ENCODE data around the gene ERBIN. TPM values are rescaled to one million over a fixed set of nuclear protein-coding genes. Genes with fewer than 3 reads are reported as not detected.

The ERBIN gene
- total and polyA plus RNA-seq, 2 of the 4 experiments (the other 2 are of a cell fraction) = 25.8 to 70.1 TPM

GRCh38 chr5:65906256-65906655 is 20.1 kb upstream of the ERBIN start:
- Histone ChIP-seq H2BK20ac (ENCODE audit: low read depth, low read length) (no peak overlapping the region), H3K4me3 (ENCODE audit: insufficient read depth, low read depth, low read length) (no peak overlapping the region), H3K79me1 (ENCODE audit: low read depth in 1 of 2, low read length in 2 of 2) (no peaks in the 10 kb centered on the region), H3K18ac (ENCODE audit: low read depth, low read length) (no peak overlapping the region), H3K9me3 (ENCODE audit: control insufficient read depth, insufficient read depth, low read length) (no peaks in the 10 kb centered on the region), H3K9ac (ENCODE audit: low read depth, low read length) (no peak overlapping the region), H4K5ac (ENCODE audit: low read depth, low read length) (no peak overlapping the region), H2BK15ac (ENCODE audit: low read depth, low read length) (no peak overlapping the region), H3K23ac (ENCODE audit: low read depth, low read length) (no peak overlapping the region), H4K20me1 (ENCODE audit: insufficient read depth, low read length) (no peaks in the 10 kb centered on the region), H4K8ac (ENCODE audit: low read depth in 2 of 2, low read length in 2 of 2) (no peak overlapping the region), H3K36me3 (ENCODE audit: control insufficient read depth, insufficient read depth, low read length) (no peaks in the 10 kb centered on the region), H3K4me2 (ENCODE audit: low read depth, low read length) (no peak overlapping the region), H4K91ac (ENCODE audit: insufficient read depth, low read depth, low read length) (no peak overlapping the region), H2BK120ac (ENCODE audit: low read depth, low read length) (no peak overlapping the region), H3K14ac (replicated peaks; ENCODE audit: low read depth, low read length) (no peak overlapping the region), H3K4ac (ENCODE audit: low read depth, low read length) (no peak overlapping the region), H3K4me1 (ENCODE audit: control insufficient read depth, insufficient read depth, low read length) (no peaks in the 10 kb centered on the region), H3K27ac (ENCODE audit: insufficient read depth, low read length) (no peak overlapping the region), H3K9me1 (ENCODE audit: insufficient read depth, low read length) (no peaks in the 10 kb centered on the region), H2AK5ac (ENCODE audit: low read depth, low read length) (no peak overlapping the region), H2BK5ac (ENCODE audit: low read depth, low read length, poor library complexity, severe bottlenecking) (no peak overlapping the region), H3K56ac (ENCODE audit: extremely low read depth, insufficient read depth, low read length) (no peak overlapping the region), H3K27me3 (ENCODE audit: control insufficient read depth, insufficient read depth, low read length) (no peaks in the 10 kb centered on the region), H2AFZ (replicated peaks; ENCODE audit: low read length, poor library complexity) (no peak overlapping the region), H2AK9ac (replicated peaks; ENCODE audit: low read depth, low read length, poor library complexity) (no peak overlapping the region)
- ChIA-PET POLR2A (ENCODE audit: unreplicated experiment) (no interaction called here), CTCF (no interaction called here)
- ATAC-seq (ENCODE audit: low read depth) = no peak
- dilution Hi-C loops (cut with HindIII; ENCODE audit: low sequenced_read_pairs, unreplicated experiment) = no loop called here
- intact Hi-C loops (cut with micrococcal nuclease) = no loop called here
- no TSS peak for BruUV-seq (replicated peaks)
- no peak for DNase-seq
- no peak for TF ChIP-seq USF2 (IDR thresholded peaks at IDR 0.05; ENCODE audit: low read depth, low read length)
- TF ChIP-seq CEBPB (IDR thresholded peaks at IDR 0.05; ENCODE audit: low read depth, low read length) = no peak
- TF ChIP-seq CTCF (conservative IDR thresholded peaks at IDR 0.05; ENCODE audit: low read depth, low read length) = no peak
- TF ChIP-seq POLR2A (IDR thresholded peaks at IDR 0.05; ENCODE audit: low read depth, low read length) = no peak
- in situ Hi-C loops (cut with MboI; ENCODE audit: low sequenced_read_pairs) = no loop called here
